ENCODE results near the gene KASH5.
"Not testable (repeated sequence)": the region's sequence is repeated elsewhere in the genome, so short reads cannot be mapped to it uniquely, and the experiment has no call there.

KASH5 gene

GRCh38 chr19:49459388-49459787, 71.3 kb downstream of the KASH5 start:
- Histone ChIP-seq H3K9me3 (ENCODE audit: control insufficient read depth, low read depth, low read length) (no peaks in the 10 kb centered on the region), H3K9ac (ENCODE audit: low read length) (no peak overlapping the region), H3K27ac (ENCODE audit: low read length) (no peak overlapping the region), H3K4me3 (ENCODE audit: low read length) (no peak overlapping the region), H3K27me3 (ENCODE audit: control insufficient read depth, insufficient read depth, low read length) (no peaks in the 10 kb centered on the region), H3K4me1 (ENCODE audit: control insufficient read depth, low read depth, low read length) (no peaks in the 10 kb centered on the region), H3K36me3 (ENCODE audit: control insufficient read depth, low read depth, low read length) (no peaks in the 10 kb centered on the region)

GRCh38 chr19:49461130-49461529, 73.1 kb downstream of the KASH5 start:
- H3K27me3 ChIP-seq (ENCODE audit: control insufficient read depth, insufficient read depth, low read length); H3K27ac ChIP-seq (ENCODE audit: low read length); H3K4me3 ChIP-seq (ENCODE audit: low read length); H3K4me1 ChIP-seq (ENCODE audit: control insufficient read depth, low read depth, low read length); H3K9me3 ChIP-seq (ENCODE audit: control insufficient read depth, low read depth, low read length); H3K36me3 ChIP-seq (ENCODE audit: control insufficient read depth, low read depth, low read length); H3K9ac ChIP-seq (ENCODE audit: low read length): not testable (repeated sequence)

- Histone ChIP-seq H3K4me3 (ENCODE audit: low read length) (no peak overlapping the region), H3K9ac (ENCODE audit: low read length) (no peak overlapping the region), H3K4me1 (ENCODE audit: control insufficient read depth, low read depth, low read length) (no peaks in the 10 kb centered on the region), H3K27ac (ENCODE audit: low read length) (no peak overlapping the region), H3K36me3 (ENCODE audit: control insufficient read depth, low read depth, low read length) (no peaks in the 10 kb centered on the region), H3K27me3 (ENCODE audit: control insufficient read depth, insufficient read depth, low read length) (no peaks in the 10 kb centered on the region), H3K9me3 (ENCODE audit: control insufficient read depth, low read depth, low read length) (no peaks in the 10 kb centered on the region)
Measured at GRCh38 chr19:49461656-49462055, 73.6 kb downstream of the KASH5 start.

GRCh38 chr19:49462492-49462891, 74.4 kb downstream of the KASH5 start:
- H3K36me3 ChIP-seq (ENCODE audit: control insufficient read depth, low read depth, low read length) = no peaks in the 10 kb centered on the region
- H3K9ac ChIP-seq (ENCODE audit: low read length) = no peak overlapping the region
- H3K27ac ChIP-seq (ENCODE audit: low read length) = no peak overlapping the region
- H3K27me3 ChIP-seq (ENCODE audit: control insufficient read depth, insufficient read depth, low read length) = no peaks in the 10 kb centered on the region
- H3K4me3 ChIP-seq (ENCODE audit: low read length) = no peak overlapping the region
- no peaks in the 10 kb centered on the region for H3K4me1 ChIP-seq (ENCODE audit: control insufficient read depth, low read depth, low read length)
- no peaks in the 10 kb centered on the region for H3K9me3 ChIP-seq (ENCODE audit: control insufficient read depth, low read depth, low read length)

GRCh38 chr19:49463960-49464740, 76.1 kb downstream of the KASH5 start:
- H3K36me3 ChIP-seq (ENCODE audit: control insufficient read depth, low read depth, low read length) = no peaks in the 10 kb centered on the region
- no peaks in the 10 kb centered on the region for H3K9me3 ChIP-seq (ENCODE audit: control insufficient read depth, low read depth, low read length)
- H3K9ac ChIP-seq (ENCODE audit: low read length) = no peak overlapping the region
- H3K4me3 ChIP-seq (ENCODE audit: low read length) = no peak overlapping the region
- no peaks in the 10 kb centered on the region for H3K27me3 ChIP-seq (ENCODE audit: control insufficient read depth, insufficient read depth, low read length)
- H3K4me1 ChIP-seq (ENCODE audit: control insufficient read depth, low read depth, low read length) = peaks cover 5% of the 10 kb centered on the region
- no peak overlapping the region for H3K27ac ChIP-seq (ENCODE audit: low read length)

GRCh38 chr19:49465371-49465770, 77.3 kb downstream of the KASH5 start:
- no peaks in the 10 kb centered on the region for H3K27me3 ChIP-seq (ENCODE audit: control insufficient read depth, insufficient read depth, low read length)
- H3K9ac ChIP-seq (ENCODE audit: low read length) = no peak overlapping the region
- no peak overlapping the region for H3K4me3 ChIP-seq (ENCODE audit: low read length)
- no peaks in the 10 kb centered on the region for H3K9me3 ChIP-seq (ENCODE audit: control insufficient read depth, low read depth, low read length)
- peaks cover 7% of the 10 kb centered on the region for H3K36me3 ChIP-seq (ENCODE audit: control insufficient read depth, low read depth, low read length)
- no peak overlapping the region for H3K27ac ChIP-seq (ENCODE audit: low read length)
- peaks cover 5% of the 10 kb centered on the region for H3K4me1 ChIP-seq (ENCODE audit: control insufficient read depth, low read depth, low read length)

All from iPS-18a (cell line).